ENCODE results near the gene JARID2.

Gene JARID2

DNA sequence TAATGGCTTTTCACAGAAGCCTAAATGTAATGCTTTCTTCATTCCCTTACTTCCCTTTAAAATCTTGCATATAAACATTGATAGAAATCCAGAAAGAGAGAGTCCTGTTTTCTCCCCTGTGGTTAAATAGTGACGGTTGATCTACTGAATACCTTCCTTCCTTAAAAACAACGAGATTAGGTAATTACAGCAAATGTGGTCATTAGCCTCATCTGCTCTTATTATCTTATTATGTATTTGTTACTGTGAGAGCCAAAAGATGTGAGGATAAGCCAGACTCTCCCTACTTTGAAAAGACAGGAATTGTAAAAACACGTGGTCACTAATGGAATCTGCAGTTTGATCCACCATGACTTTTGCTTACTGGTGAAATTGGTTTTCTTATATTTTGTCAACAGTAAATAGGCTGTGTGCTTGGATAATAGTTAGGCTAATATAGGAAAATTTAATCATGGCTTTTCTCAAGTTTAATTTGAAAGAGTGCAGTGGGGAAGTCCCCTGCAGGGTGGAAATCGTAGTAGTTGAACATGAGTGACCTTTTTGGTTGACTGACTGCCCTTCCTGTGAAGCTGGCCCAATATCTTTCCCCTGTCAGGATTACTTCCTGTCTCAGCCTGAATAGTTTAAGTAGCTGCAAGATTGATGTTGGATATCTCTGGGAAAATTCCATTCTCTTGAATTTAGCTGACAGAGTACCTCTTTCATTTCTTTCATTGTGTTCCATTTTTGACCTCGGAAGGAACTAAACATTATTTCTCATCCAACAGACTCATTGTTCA, 62.8 kb downstream of the JARID2 start:
- ChIA-PET POLR2A (no interaction called here), CTCF (no interaction called here)
- Histone ChIP-seq H3K9me3 (ENCODE audit: control extremely low read depth in 1 of 5, control insufficient read depth in 4 of 5, insufficient read depth in 2 of 5, low read depth in 1 of 5, low read length in 4 of 5) (no peaks in the 10 kb centered on the region), H3K27me3 (replicated peaks in 2 of 5; ENCODE audit: control insufficient read depth in 4 of 5, insufficient read depth in 5 of 5, low read length in 4 of 5) (no peaks in the 10 kb centered on the region), H3K36me3 (ENCODE audit: control insufficient read depth in 4 of 4, insufficient read depth in 4 of 4, low read length in 3 of 4) (peaks cover 0 to 3% (median 0%) of the 10 kb centered on the region in 4 experiments), H3K27ac (ENCODE audit: insufficient read depth in 1 of 2, low read depth in 1 of 2, low read length in 2 of 2, poor library complexity in 1 of 2, severe bottlenecking in 2 of 2) (peak overlapping the region; percentile 34 to 63), H3K4me3 (ENCODE audit: control insufficient read depth in 1 of 7, extremely low read depth in 1 of 7, insufficient read depth in 4 of 7, low read depth in 2 of 7, low read length in 6 of 7) (peak overlapping the region in 2 of 7 experiments; percentile 8 to 11), H3K4me1 (ENCODE audit: control extremely low read depth in 1 of 4, control insufficient read depth in 4 of 4, insufficient read depth in 4 of 4, low read length in 3 of 4) (peaks cover 46 to 95% (median 86%) of the 10 kb centered on the region in 4 experiments)
- WGBS (ENCODE audit: insufficient coverage): 0% methylated on average over 2 of the region's 5 CpGs
- DNase-seq: peak in 2 of 3 donors; percentile 82 to 87

DNA sequence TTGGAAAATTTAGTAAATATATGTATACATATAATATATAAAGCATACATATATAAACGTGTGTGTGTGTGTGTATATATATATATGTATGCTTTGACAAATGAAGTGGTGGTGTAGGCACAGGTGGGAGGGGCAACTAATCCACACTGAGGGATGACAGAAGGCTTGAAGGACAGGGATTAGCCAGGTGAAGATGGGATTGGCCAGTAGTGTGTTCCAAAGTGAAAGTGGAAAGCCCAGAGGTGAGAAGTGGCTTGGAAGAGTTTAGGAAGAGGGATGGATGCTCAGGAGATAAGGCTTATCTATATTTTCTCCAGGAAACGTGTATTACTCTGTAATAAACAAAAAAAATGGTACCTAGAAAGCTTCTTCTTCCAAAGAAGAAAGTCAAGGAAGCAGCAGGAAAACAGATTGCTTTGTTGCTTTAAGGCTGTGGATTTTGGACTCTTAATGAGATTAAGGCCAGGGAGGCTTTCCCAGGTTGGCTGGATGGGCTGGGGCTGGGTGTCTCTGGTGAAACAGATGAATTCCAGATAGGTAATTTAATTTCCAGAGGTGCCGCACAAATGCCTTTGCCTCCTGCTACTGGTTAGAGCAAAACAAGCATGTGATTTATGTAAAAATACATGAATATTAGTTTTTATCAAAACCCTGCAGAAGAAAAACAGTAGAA, 63.9 kb downstream of the JARID2 start:
- POLR2A ChIA-PET: no interaction called here

DNA sequence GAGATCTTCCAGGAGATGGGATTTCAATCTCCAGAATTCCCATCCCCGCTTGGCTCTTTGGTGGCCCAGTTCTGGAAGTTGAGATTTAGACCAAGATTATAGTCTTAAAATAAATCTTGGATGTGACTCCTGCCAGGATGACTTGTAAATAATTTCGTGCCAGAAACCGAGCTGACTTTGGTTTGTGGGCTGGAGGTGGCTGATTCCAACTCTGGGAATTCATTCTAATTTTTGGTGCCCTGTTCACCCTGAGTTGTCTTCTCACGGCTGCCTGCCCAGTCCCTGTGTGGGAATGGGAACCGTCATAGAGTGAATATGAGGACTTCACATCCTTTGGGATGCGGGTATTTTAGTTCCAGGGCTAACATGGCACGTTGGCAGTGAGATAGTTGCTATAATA, 64.8 kb downstream of the JARID2 start:
- Histone ChIP-seq H3K27ac (ENCODE audit: insufficient read depth in 1 of 2, low read depth in 1 of 2, low read length in 2 of 2, poor library complexity in 1 of 2, severe bottlenecking in 2 of 2) (no peak overlapping the region), H3K9me3 (ENCODE audit: control extremely low read depth in 1 of 5, control insufficient read depth in 4 of 5, insufficient read depth in 2 of 5, low read depth in 1 of 5, low read length in 4 of 5) (no peaks in the 10 kb centered on the region), H3K36me3 (ENCODE audit: control insufficient read depth in 4 of 4, insufficient read depth in 4 of 4, low read length in 3 of 4) (peaks cover 0 to 3% (median 0%) of the 10 kb centered on the region in 4 experiments), H3K27me3 (replicated peaks in 2 of 5; ENCODE audit: control insufficient read depth in 4 of 5, insufficient read depth in 5 of 5, low read length in 4 of 5) (no peaks in the 10 kb centered on the region), H3K4me1 (ENCODE audit: control extremely low read depth in 1 of 4, control insufficient read depth in 4 of 4, insufficient read depth in 4 of 4, low read length in 3 of 4) (peaks cover 32 to 88% (median 78%) of the 10 kb centered on the region in 4 experiments), H3K4me3 (ENCODE audit: control insufficient read depth in 1 of 7, extremely low read depth in 1 of 7, insufficient read depth in 4 of 7, low read depth in 2 of 7, low read length in 6 of 7) (no peak overlapping the region)
- no peak for DNase-seq
- POLR2A ChIA-PET: no interaction called here
- WGBS (ENCODE audit: insufficient coverage): 70% methylated on average over 5 of the region's 7 CpGs
- CTCF ChIA-PET: interaction anchor here (0.6 to 1.1 kb wide), 2 partner anchors 10 to 71 kb away, joined by 3 read pairs; no protein-coding TSS in a partner anchor

More for the DNA sequence above, 63.9 kb downstream of the JARID2 start:
- Histone ChIP-seq H3K27ac (ENCODE audit: insufficient read depth in 1 of 2, low read depth in 1 of 2, low read length in 2 of 2, poor library complexity in 1 of 2, severe bottlenecking in 2 of 2) (peak overlapping the region in 1 of 2 experiments; percentile 11), H3K27me3 (replicated peaks in 2 of 5; ENCODE audit: control insufficient read depth in 4 of 5, insufficient read depth in 5 of 5, low read length in 4 of 5) (no peaks in the 10 kb centered on the region), H3K9me3 (ENCODE audit: control extremely low read depth in 1 of 5, control insufficient read depth in 4 of 5, insufficient read depth in 2 of 5, low read depth in 1 of 5, low read length in 4 of 5) (no peaks in the 10 kb centered on the region), H3K4me1 (ENCODE audit: control extremely low read depth in 1 of 4, control insufficient read depth in 4 of 4, insufficient read depth in 4 of 4, low read length in 3 of 4) (peaks cover 41 to 90% (median 85%) of the 10 kb centered on the region in 4 experiments), H3K4me3 (ENCODE audit: control insufficient read depth in 1 of 7, extremely low read depth in 1 of 7, insufficient read depth in 4 of 7, low read depth in 2 of 7, low read length in 6 of 7) (no peak overlapping the region), H3K36me3 (ENCODE audit: control insufficient read depth in 4 of 4, insufficient read depth in 4 of 4, low read length in 3 of 4) (peaks cover 0 to 3% (median 0%) of the 10 kb centered on the region in 4 experiments)
- no CpG with 5 or more reads among the region's 3 CpGs for WGBS (ENCODE audit: insufficient coverage)
- DNase-seq: no peak
- CTCF ChIA-PET: interaction anchor here (1.1 kb wide), 1 partner anchor 70 kb away, joined by 3 read pairs; no protein-coding TSS in a partner anchor

DNA sequence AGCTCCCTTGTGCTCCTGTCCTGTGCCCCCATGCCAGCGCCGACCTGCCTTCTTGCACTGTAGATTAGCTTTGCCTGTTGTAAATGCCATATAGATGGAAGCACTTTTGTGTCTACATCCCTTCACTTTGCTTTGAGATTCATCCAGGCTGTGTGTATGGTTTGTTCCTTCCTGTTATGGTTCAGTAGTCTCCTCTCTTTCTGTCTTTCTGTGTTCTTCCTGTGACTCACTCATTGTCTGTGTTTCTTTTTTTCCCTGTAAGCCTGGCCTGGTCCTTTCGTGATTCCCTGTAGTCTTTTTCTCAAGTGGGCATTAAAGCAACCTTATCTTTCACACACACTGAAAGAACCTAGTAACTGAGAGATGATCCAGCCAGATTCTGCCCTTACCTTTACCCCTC, 66.6 kb downstream of the JARID2 start:
- Histone ChIP-seq H3K9me3 (ENCODE audit: control extremely low read depth in 1 of 5, control insufficient read depth in 4 of 5, insufficient read depth in 2 of 5, low read depth in 1 of 5, low read length in 4 of 5) (no peaks in the 10 kb centered on the region), H3K27me3 (replicated peaks in 2 of 5; ENCODE audit: control insufficient read depth in 4 of 5, insufficient read depth in 5 of 5, low read length in 4 of 5) (no peaks in the 10 kb centered on the region), H3K36me3 (ENCODE audit: control insufficient read depth in 4 of 4, insufficient read depth in 4 of 4, low read length in 3 of 4) (peaks cover 0 to 3% (median 0%) of the 10 kb centered on the region in 4 experiments), H3K4me1 (ENCODE audit: control extremely low read depth in 1 of 4, control insufficient read depth in 4 of 4, insufficient read depth in 4 of 4, low read length in 3 of 4) (peaks cover 30 to 84% (median 73%) of the 10 kb centered on the region in 4 experiments), H3K27ac (ENCODE audit: insufficient read depth in 1 of 2, low read depth in 1 of 2, low read length in 2 of 2, poor library complexity in 1 of 2, severe bottlenecking in 2 of 2) (peak overlapping the region in 1 of 2 experiments; percentile 25), H3K4me3 (ENCODE audit: control insufficient read depth in 1 of 7, extremely low read depth in 1 of 7, insufficient read depth in 4 of 7, low read depth in 2 of 7, low read length in 6 of 7) (peak overlapping the region in 2 of 7 experiments; percentile 39 to 49)
- DNase-seq: peak in 1 of 3 donors; percentile 67
- ChIA-PET POLR2A (interaction anchor here (0.6 kb wide), 1 partner anchor 123 kb away, joined by 3 read pairs; no protein-coding TSS in a partner anchor), CTCF (interaction anchor here (1.2 to 1.6 kb wide), 2 partner anchors 9 to 10 kb away, joined by 3 to 13 read pairs; no protein-coding TSS in a partner anchor)
- 79% methylated on average over 3 of the region's 3 CpGs for WGBS (ENCODE audit: insufficient coverage)

DNA sequence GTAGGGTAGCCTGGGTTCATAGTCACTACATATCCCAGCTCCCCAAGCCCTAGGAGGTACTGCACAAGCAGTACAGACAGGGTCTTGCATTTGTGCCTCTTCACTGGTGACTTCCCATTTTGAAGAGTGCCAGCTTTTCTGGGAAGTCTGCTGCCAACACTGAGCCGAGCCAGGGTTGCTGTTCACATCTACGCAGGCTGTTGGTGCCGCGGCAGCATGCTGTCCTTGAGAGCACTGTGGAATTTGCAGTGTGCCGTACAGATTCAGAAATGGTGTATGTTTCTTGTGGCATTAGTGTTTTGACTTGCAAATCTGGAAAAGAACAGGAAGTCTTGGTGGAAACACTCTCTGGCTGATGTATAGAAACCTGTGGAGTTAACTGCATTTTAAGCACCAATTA, 67.5 kb downstream of the JARID2 start:
- DNase-seq: peak in 2 of 3 donors; percentile 50 to 61
- ChIA-PET CTCF (interaction anchor here (1.1 to 1.3 kb wide), 3 partner anchors 15 to 77 kb away, joined by 3 read pairs; no protein-coding TSS in a partner anchor), POLR2A (interaction anchor here (0.6 kb wide), 1 partner anchor 9 kb away, joined by 3 read pairs; no protein-coding TSS in a partner anchor)
- H3K27me3 ChIP-seq (replicated peaks in 2 of 5; ENCODE audit: control insufficient read depth in 4 of 5, insufficient read depth in 5 of 5, low read length in 4 of 5): no peaks in the 10 kb centered on the region
- WGBS (ENCODE audit: insufficient coverage): 0% methylated on average over 1 of the region's 5 CpGs
- H3K36me3 ChIP-seq (ENCODE audit: control insufficient read depth in 4 of 4, insufficient read depth in 4 of 4, low read length in 3 of 4): peaks cover 0 to 3% (median 0%) of the 10 kb centered on the region in 4 experiments
- H3K4me1 ChIP-seq (ENCODE audit: control extremely low read depth in 1 of 4, control insufficient read depth in 4 of 4, insufficient read depth in 4 of 4, low read length in 3 of 4): peaks cover 23 to 84% (median 73%) of the 10 kb centered on the region in 4 experiments
- peak overlapping the region in 1 of 2 experiments; percentile 25 for H3K27ac ChIP-seq (ENCODE audit: insufficient read depth in 1 of 2, low read depth in 1 of 2, low read length in 2 of 2, poor library complexity in 1 of 2, severe bottlenecking in 2 of 2)
- peak overlapping the region in 3 of 7 experiments; percentile 38 to 43 (median 41) for H3K4me3 ChIP-seq (ENCODE audit: control insufficient read depth in 1 of 7, extremely low read depth in 1 of 7, insufficient read depth in 4 of 7, low read depth in 2 of 7, low read length in 6 of 7)
- no peaks in the 10 kb centered on the region for H3K9me3 ChIP-seq (ENCODE audit: control extremely low read depth in 1 of 5, control insufficient read depth in 4 of 5, insufficient read depth in 2 of 5, low read depth in 1 of 5, low read length in 4 of 5)

DNA sequence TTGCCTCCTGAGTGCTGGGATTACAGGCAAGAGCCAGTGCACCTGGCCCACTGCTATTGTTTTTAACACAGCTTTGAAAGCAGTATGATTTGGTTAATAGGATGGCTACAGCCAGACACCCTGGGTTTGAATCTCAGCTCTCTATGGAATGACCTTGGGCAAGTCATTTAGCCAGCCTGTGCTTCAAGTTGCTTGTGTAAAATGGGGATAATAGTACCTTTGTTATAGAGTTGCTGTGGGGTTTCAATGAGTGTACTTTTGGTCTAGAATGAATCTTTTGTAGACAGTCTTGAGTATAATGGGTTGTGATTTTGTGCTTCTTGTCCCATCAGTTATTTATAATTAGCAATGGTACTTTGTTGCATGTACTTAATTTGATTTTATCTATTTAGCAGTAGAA, 70.9 kb downstream of the JARID2 start:
- ChIA-PET POLR2A (no interaction called here), CTCF (interaction anchor here (0.7 to 1.5 kb wide), 3 partner anchors 10 to 119 kb away, joined by 3 to 4 read pairs (median 3); no protein-coding TSS in a partner anchor)
- no peak overlapping the region for H3K4me3 ChIP-seq (ENCODE audit: control insufficient read depth in 1 of 7, extremely low read depth in 1 of 7, insufficient read depth in 4 of 7, low read depth in 2 of 7, low read length in 6 of 7)
- H3K9me3 ChIP-seq (ENCODE audit: control extremely low read depth in 1 of 5, control insufficient read depth in 4 of 5, insufficient read depth in 2 of 5, low read depth in 1 of 5, low read length in 4 of 5): no peaks in the 10 kb centered on the region
- no peak for DNase-seq
- H3K27me3 ChIP-seq (replicated peaks in 2 of 5; ENCODE audit: control insufficient read depth in 4 of 5, insufficient read depth in 5 of 5, low read length in 4 of 5): no peaks in the 10 kb centered on the region
- H3K36me3 ChIP-seq (ENCODE audit: control insufficient read depth in 4 of 4, insufficient read depth in 4 of 4, low read length in 3 of 4): peaks cover 0 to 3% (median 0%) of the 10 kb centered on the region in 4 experiments
- H3K27ac ChIP-seq (ENCODE audit: insufficient read depth in 1 of 2, low read depth in 1 of 2, low read length in 2 of 2, poor library complexity in 1 of 2, severe bottlenecking in 2 of 2): no peak overlapping the region
- H3K4me1 ChIP-seq (ENCODE audit: control extremely low read depth in 1 of 4, control insufficient read depth in 4 of 4, insufficient read depth in 4 of 4, low read length in 3 of 4): peaks cover 16 to 85% (median 68%) of the 10 kb centered on the region in 4 experiments

Data from common myeloid progenitor, CD34-positive (primary cell).